GM12872 (cell line): ENCODE results near the gene DNAH1.

Experiments used
- CTCF ChIP-seq: IDR thresholded peaks from 3 replicates; pipeline ENCODE4 v1.5.1; 2011; ENCODE audit warnings: low read depth, mild to moderate bottlenecking, low read length, moderate library complexity; ENCODE audit not compliant: insufficient read depth

DNAH1 gene

GRCh38 chr3:52434491-52435115, 118.5 kb downstream of the DNAH1 start:
- TF ChIP-seq CTCF = no peak

- TF ChIP-seq CTCF = no peak
These were observed 119.4 kb downstream of the DNAH1 start for GRCh38 chr3:52435246-52436101.

GRCh38 chr3:52436500-52437149, 120.5 kb downstream of the DNAH1 start:
- TF ChIP-seq CTCF = no peak

- TF ChIP-seq CTCF = no peak
These were observed 121.4 kb downstream of the DNAH1 start for GRCh38 chr3:52437326-52438103.

GRCh38 chr3:52438104-52438376, 121.9 kb downstream of the DNAH1 start:
- no peak for TF ChIP-seq CTCF

GRCh38 chr3:52438579-52439425, 122.7 kb downstream of the DNAH1 start:
- no peak for TF ChIP-seq CTCF
